ENCODE results near the gene GLG1. TPM values are rescaled to one million over a fixed set of nuclear protein-coding genes. Genes with fewer than 3 reads are reported as not detected.
A peak's percentile ranks its signal among the peaks of the same experiment; 100 is the strongest.

Gene GLG1
- total and polyA plus RNA-seq, 2 donors (not counting 3 experiments of a cell fraction or from before 2014, with no cell fraction given), result 86.3 to 165 TPM

- Histone ChIP-seq H4K20me1 (replicated peaks; ENCODE audit: control insufficient read depth, extremely low read depth, insufficient read depth, low read length) (no peaks in the 10 kb centered on the region), H3K9me1 (replicated peaks; ENCODE audit: control insufficient read depth, extremely low read depth, insufficient read depth, low read length) (no peaks in the 10 kb centered on the region), H2AFZ (ENCODE audit: low read depth, low read length) (no peak overlapping the region), H3K4me1 (ENCODE audit: control insufficient read depth, extremely low read depth, insufficient read depth, low read length) (no peaks in the 10 kb centered on the region), H3K4me2 (ENCODE audit: insufficient read depth, low read length) (no peak overlapping the region), H3K4me3 (replicated peaks in 1 of 3; ENCODE audit: insufficient read depth in 1 of 3, low read depth in 1 of 3, low read length in 3 of 3) (no peak overlapping the region), H3K9ac (replicated peaks; ENCODE audit: extremely low read depth, insufficient read depth, low read length) (no peak overlapping the region), H3K9me3 (replicated peaks; ENCODE audit: control insufficient read depth, insufficient read depth, low read length) (no peaks in the 10 kb centered on the region), H3K36me3 (ENCODE audit: control insufficient read depth in 2 of 2, extremely low read depth in 1 of 2, insufficient read depth in 2 of 2, low read length in 2 of 2) (peaks cover under 1 to 5% of the 10 kb centered on the region in 2 experiments), H3K79me2 (ENCODE audit: control insufficient read depth, insufficient read depth, low read length) (no peaks in the 10 kb centered on the region), H3K27ac (ENCODE audit: insufficient read depth, low read depth, low read length) (no peak overlapping the region), H3K27me3 (ENCODE audit: control insufficient read depth in 2 of 2, insufficient read depth in 2 of 2, low read length in 2 of 2) (no peaks in the 10 kb centered on the region)
- dilution Hi-C loops (cut with MboI; ENCODE audit: extremely low pct_ligation_motif_present, low sequenced_read_pairs), result no loop called here
- BruUV-seq (replicated peaks), result no TSS peak
- DNase-seq (ENCODE audit: low read depth, low spot score) (no peak), FAIRE-seq (peak; percentile 12)
- ChIA-PET CTCF (no interaction called here), POLR2A (no interaction called here)
- TF ChIP-seq, protein P1, sequence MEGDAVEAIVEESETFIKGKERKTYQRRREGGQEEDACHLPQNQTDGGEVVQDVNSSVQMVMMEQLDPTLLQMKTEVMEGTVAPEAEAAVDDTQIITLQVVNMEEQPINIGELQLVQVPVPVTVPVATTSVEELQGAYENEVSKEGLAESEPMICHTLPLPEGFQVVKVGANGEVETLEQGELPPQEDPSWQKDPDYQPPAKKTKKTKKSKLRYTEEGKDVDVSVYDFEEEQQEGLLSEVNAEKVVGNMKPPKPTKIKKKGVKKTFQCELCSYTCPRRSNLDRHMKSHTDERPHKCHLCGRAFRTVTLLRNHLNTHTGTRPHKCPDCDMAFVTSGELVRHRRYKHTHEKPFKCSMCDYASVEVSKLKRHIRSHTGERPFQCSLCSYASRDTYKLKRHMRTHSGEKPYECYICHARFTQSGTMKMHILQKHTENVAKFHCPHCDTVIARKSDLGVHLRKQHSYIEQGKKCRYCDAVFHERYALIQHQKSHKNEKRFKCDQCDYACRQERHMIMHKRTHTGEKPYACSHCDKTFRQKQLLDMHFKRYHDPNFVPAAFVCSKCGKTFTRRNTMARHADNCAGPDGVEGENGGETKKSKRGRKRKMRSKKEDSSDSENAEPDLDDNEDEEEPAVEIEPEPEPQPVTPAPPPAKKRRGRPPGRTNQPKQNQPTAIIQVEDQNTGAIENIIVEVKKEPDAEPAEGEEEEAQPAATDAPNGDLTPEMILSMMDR (IDR thresholded peaks at IDR 0.05; ENCODE audit: extremely low read depth in 1 of 2, insufficient read depth in 1 of 2, low read depth in 1 of 2, low read length in 2 of 2), result no peak
- intact Hi-C loops (cut with micrococcal nuclease), result no loop called here
Measured at GRCh38 chr16:74496054-74496453, 110.9 kb downstream of the GLG1 start.

GRCh38 chr16:74492976-74493375 is 113.9 kb downstream of the GLG1 start:
- H3K4me3 ChIP-seq (replicated peaks in 1 of 3; ENCODE audit: insufficient read depth in 1 of 3, low read depth in 1 of 3, low read length in 3 of 3), result no peak overlapping the region
- no peaks in the 10 kb centered on the region for H4K20me1 ChIP-seq (replicated peaks; ENCODE audit: control insufficient read depth, extremely low read depth, insufficient read depth, low read length)
- no peaks in the 10 kb centered on the region for H3K9me3 ChIP-seq (replicated peaks; ENCODE audit: control insufficient read depth, insufficient read depth, low read length)
- no peak overlapping the region for H3K4me2 ChIP-seq (ENCODE audit: insufficient read depth, low read length)
- intact Hi-C loops (cut with micrococcal nuclease) (no loop called here), dilution Hi-C loops (cut with MboI; ENCODE audit: extremely low pct_ligation_motif_present, low sequenced_read_pairs) (no loop called here)
- H3K9me1 ChIP-seq (replicated peaks; ENCODE audit: control insufficient read depth, extremely low read depth, insufficient read depth, low read length), result no peaks in the 10 kb centered on the region
- H3K4me1 ChIP-seq (ENCODE audit: control insufficient read depth, extremely low read depth, insufficient read depth, low read length), result no peaks in the 10 kb centered on the region
- DNase-seq (ENCODE audit: low read depth, low spot score) (no peak), FAIRE-seq (no peak)
- ChIA-PET CTCF (interaction anchor here (1.0 to 1.3 kb wide), 2 partner anchors 9 to 130 kb away, joined by 3 to 6 read pairs; no protein-coding TSS in a partner anchor), POLR2A (interaction anchor here (1.3 kb wide), 1 partner anchor 114 kb away, joined by 3 read pairs; the partner anchor contains the start of gene GLG1)
- H2AFZ ChIP-seq (ENCODE audit: low read depth, low read length), result no peak overlapping the region
- TF ChIP-seq POLR2AphosphoS5 (IDR thresholded peaks at IDR 0.05; ENCODE audit: insufficient read depth, low read depth, low read length), result no peak
- TF ChIP-seq, protein P1 (IDR thresholded peaks at IDR 0.05; ENCODE audit: extremely low read depth in 1 of 2, insufficient read depth in 1 of 2, low read depth in 1 of 2, low read length in 2 of 2), result no peak
- no peak for TF ChIP-seq MYC (IDR thresholded peaks at IDR 0.05; ENCODE audit: low read depth, low read length)
- no peak for TF ChIP-seq FOS (IDR thresholded peaks at IDR 0.05; ENCODE audit: borderline replicate concordance, insufficient read depth, low read length)
- TF ChIP-seq JUN (IDR thresholded peaks at IDR 0.05; ENCODE audit: borderline replicate concordance, insufficient read depth, insufficient read length, low read depth), result no peak
- no peak for TF ChIP-seq EZH2 (IDR thresholded peaks at IDR 0.05; ENCODE audit: borderline replicate concordance, low read depth, low read length, severe bottlenecking)
- no peak for TF ChIP-seq POLR2A (IDR thresholded peaks at IDR 0.05; ENCODE audit: low read depth, low read length)
- TF ChIP-seq GATA2 (IDR thresholded peaks at IDR 0.05; ENCODE audit: insufficient read depth, insufficient read length, low read depth, low read length), result no peak
- no peak for TF ChIP-seq MAX (IDR thresholded peaks at IDR 0.05; ENCODE audit: insufficient read depth, insufficient read length)
- BruUV-seq (replicated peaks), result no TSS peak
- no peaks in the 10 kb centered on the region for H3K27me3 ChIP-seq (ENCODE audit: control insufficient read depth in 2 of 2, insufficient read depth in 2 of 2, low read length in 2 of 2)
- peaks cover 5 to 10% of the 10 kb centered on the region in 2 experiments for H3K36me3 ChIP-seq (ENCODE audit: control insufficient read depth in 2 of 2, extremely low read depth in 1 of 2, insufficient read depth in 2 of 2, low read length in 2 of 2)
- no peak overlapping the region for H3K27ac ChIP-seq (ENCODE audit: insufficient read depth, low read depth, low read length)
- no peaks in the 10 kb centered on the region for H3K79me2 ChIP-seq (ENCODE audit: control insufficient read depth, insufficient read depth, low read length)
- no peak overlapping the region for H3K9ac ChIP-seq (replicated peaks; ENCODE audit: extremely low read depth, insufficient read depth, low read length)

Measured in endothelial cell of umbilical vein (primary cell).